GM23248 (cell line): ENCODE results near the gene SPATA9.

Source experiments
- EZH2 ChIP-seq: fragments of 200-600 bp; sonication (generic); IDR thresholded peaks from 2 replicates; pipeline ENCODE4 v1.6.1; 2018; ENCODE audit warnings: antibody characterized with exemption, mild to moderate bottlenecking; ENCODE audit not compliant: insufficient read depth, poor library complexity, severe bottlenecking
- EZH2phosphoT487 ChIP-seq: fragments of 200-600 bp; sonication (generic); IDR thresholded peaks from 2 replicates; pipeline ENCODE4 v1.6.1; 2018; ENCODE audit warnings: antibody characterized with exemption, moderate library complexity, mild to moderate bottlenecking, low read depth; ENCODE audit not compliant: insufficient read depth

- TF ChIP-seq EZH2, result no peak
- no peak for TF ChIP-seq EZH2phosphoT487
Observed at GRCh38 chr5:95730730-95731570, 48.2 kb upstream of the SPATA9 start, which contains the start of gene RHOBTB3.
